Endothelial cell of umbilical vein (primary cell): ENCODE results near the gene TMCO6.

Experiments
- POLR2A ChIP-seq: IDR thresholded peaks from 2 replicates; pipeline ENCODE4 v1.6.1; 2012; ENCODE audit warnings: low read depth, mild to moderate bottlenecking, control low read depth, low read length
- POLR2AphosphoS5 ChIP-seq: IDR thresholded peaks from 2 replicates; pipeline ENCODE4 v1.6.1; 2012; ENCODE audit warnings: low read depth, mild to moderate bottlenecking, control low read depth, low read length, moderate library complexity; ENCODE audit not compliant: insufficient read depth
- TF ChIP-seq, protein P1 (sequence below), 2 donors: IDR thresholded peaks; 1 replicate in 1 of 2; 2 replicates in 1 of 2; pipeline ENCODE4 v1.5.1; 2011; ENCODE audit warnings: low read length in 2 of 2, mild to moderate bottlenecking in 2 of 2, moderate library complexity in 2 of 2, control low read depth in 1 of 2, inconsistent platforms in 1 of 2, low read depth in 1 of 2; ENCODE audit not compliant: insufficient read depth in 1 of 2; ENCODE audit errors: extremely low read depth in 1 of 2

DNA sequence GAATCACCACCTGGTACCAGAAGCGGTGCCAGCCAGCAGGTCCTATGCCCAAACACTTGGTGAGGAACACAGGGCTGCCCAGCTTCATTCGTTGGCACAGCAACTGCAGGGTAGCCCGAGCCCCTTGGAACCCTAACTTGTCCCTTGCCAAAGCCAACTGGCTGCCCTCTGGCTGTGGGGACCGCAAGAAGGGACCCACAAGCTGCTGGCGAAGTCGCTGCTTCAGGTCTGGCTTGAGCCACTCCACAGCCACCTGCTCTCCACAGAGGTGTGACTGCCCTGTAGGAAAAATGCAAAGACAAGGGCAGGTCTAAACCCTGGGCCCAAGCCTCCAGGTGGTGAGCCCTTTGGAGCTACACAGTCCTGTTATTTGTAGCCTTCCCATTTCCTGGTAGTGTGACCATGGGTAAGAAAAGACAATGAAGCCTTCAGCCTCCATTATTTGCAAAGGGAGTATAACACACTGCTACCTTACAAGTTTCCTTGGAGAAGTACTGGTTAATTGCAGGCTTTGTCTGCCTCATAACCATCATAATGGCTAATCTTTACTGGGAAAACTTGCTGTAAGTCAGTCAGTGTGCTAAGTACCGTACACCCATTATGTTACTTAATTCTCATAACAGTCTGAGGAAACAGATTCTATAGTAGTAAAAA lies 32.3 kb downstream of the TMCO6 start:
- TF ChIP-seq POLR2AphosphoS5 (no peak), POLR2A (no peak)
- TF ChIP-seq, protein P1, sequence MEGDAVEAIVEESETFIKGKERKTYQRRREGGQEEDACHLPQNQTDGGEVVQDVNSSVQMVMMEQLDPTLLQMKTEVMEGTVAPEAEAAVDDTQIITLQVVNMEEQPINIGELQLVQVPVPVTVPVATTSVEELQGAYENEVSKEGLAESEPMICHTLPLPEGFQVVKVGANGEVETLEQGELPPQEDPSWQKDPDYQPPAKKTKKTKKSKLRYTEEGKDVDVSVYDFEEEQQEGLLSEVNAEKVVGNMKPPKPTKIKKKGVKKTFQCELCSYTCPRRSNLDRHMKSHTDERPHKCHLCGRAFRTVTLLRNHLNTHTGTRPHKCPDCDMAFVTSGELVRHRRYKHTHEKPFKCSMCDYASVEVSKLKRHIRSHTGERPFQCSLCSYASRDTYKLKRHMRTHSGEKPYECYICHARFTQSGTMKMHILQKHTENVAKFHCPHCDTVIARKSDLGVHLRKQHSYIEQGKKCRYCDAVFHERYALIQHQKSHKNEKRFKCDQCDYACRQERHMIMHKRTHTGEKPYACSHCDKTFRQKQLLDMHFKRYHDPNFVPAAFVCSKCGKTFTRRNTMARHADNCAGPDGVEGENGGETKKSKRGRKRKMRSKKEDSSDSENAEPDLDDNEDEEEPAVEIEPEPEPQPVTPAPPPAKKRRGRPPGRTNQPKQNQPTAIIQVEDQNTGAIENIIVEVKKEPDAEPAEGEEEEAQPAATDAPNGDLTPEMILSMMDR (IDR thresholded peaks at IDR 0.05; ENCODE audit: extremely low read depth in 1 of 2, insufficient read depth in 1 of 2, low read depth in 1 of 2, low read length in 2 of 2) = no peak
